Heart left ventricle (tissue), 16 donors: Measurements from ENCODE around the gene MS4A8. TPM values are rescaled to one million over a fixed set of nuclear protein-coding genes. Genes with fewer than 3 reads are reported as not detected.
"Not testable (repeated sequence)": the region's sequence is repeated elsewhere in the genome, so short reads cannot be mapped to it uniquely, and the experiment has no call there.

ENCODE experiments used
- ATAC-seq, 4 donors: fragments of 200-7000 bp; cut with Tn5 transposase; one replicate each; pipeline ENCODE4 v1.9.1; 2020 to 2022; ENCODE audit warnings: moderate library complexity in 4 of 4, mild to moderate bottlenecking in 3 of 4, moderate number of reproducible peaks in 1 of 4
- DNase-seq, 5 donors: peaks; one replicate each; pipeline ENCODE4 v3.0.0-alpha.2; 2020
- H3K27ac ChIP-seq, 12 donors: fragments of 200-600 bp; sonication (generic) in 4 of 12; one replicate each; pipeline versions ENCODE4 v1.5.0 to v1.8.0; 2016 to 2022; ENCODE audit warnings: mild to moderate bottlenecking in 2 of 12
- H3K27me3 ChIP-seq, 9 donors: fragments of 200-600 bp; sonication (generic) in 2 of 9; one replicate each; pipeline versions ENCODE4 v1.5.1 to v1.8.0; 2016 to 2022; ENCODE audit warnings: mild to moderate bottlenecking in 3 of 9
- H3K36me3 ChIP-seq, 9 donors: fragments of 200-600 bp; sonication (generic) in 2 of 9; one replicate each; pipeline versions ENCODE4 v1.5.0 to v1.8.0; 2018 to 2022; ENCODE audit warnings: mild to moderate bottlenecking in 2 of 9
- H3K4me1 ChIP-seq, 12 donors: fragments of 200-600 bp; sonication (generic) in 4 of 12; one replicate each; pipeline versions ENCODE4 v1.5.0 to v1.8.0; 2016 to 2022; ENCODE audit warnings: mild to moderate bottlenecking in 3 of 12
- H3K4me3 ChIP-seq, 12 donors: fragments of 200-600 bp; sonication (generic) in 4 of 12; one replicate each; pipeline versions ENCODE4 v1.5.0 to v1.8.0; 2017 to 2022; ENCODE audit warnings: mild to moderate bottlenecking in 9 of 12, moderate library complexity in 4 of 12
- H3K9me3 ChIP-seq, 12 donors: fragments of 200-600 bp; sonication (generic) in 4 of 12; one replicate each; pipeline versions ENCODE4 v1.5.0 to v1.8.0; 2016 to 2022; ENCODE audit warnings: mild to moderate bottlenecking in 1 of 12
- POLR2A ChIP-seq, 2 donors: fragments of 450-650 bp; IDR thresholded peaks; one replicate each; pipeline ENCODE4 v1.6.1; 2017; ENCODE audit warnings: antibody characterized with exemption in 2 of 2, mild to moderate bottlenecking in 2 of 2, moderate library complexity in 2 of 2
- WGBS, 4 donors: extraction: QIAGEN DNeasy Blood & Tissue Kit in 2 of 4; methylation state at CpG; one replicate each; pipeline versions ENCODE4 v1.1.5 to v1.1.7; 2013 to 2018; 5-methylcytosine and 5-hydroxymethylcytosine counted together
- intact Hi-C, 10 donors: fragments of 100-400 bp; cut with DNase I; formaldehyde crosslinking; loops; one replicate each; pipeline versions ENCODE4 v1.11.1 to v1.14.2; 2022
- polyA plus RNA-seq, 2 donors: library from polyadenylated mRNA; stranded (reverse); fragments of 200-250 nt; gene quantifications; one replicate each; pipeline ENCODE4 v1.2.3, GENCODE V29; 2013
- total RNA-seq, 9 donors: library from RNA; depleted of rRNA in 2 of 9; stranded (reverse); fragments of >200 nt in 2 of 9; fragmentation: NEBNext Ultra II Directional in 3 of 9; extraction: Animal tissue kit (Norgen Biotek cat#: 25700) in 3 of 9; gene quantifications; one replicate each; pipeline versions ENCODE4 v1.1.0 to v1.2.4, GENCODE V29; 2016 to 2023
- TF ChIP-seq, protein P1 (sequence below), 12 donors: fragments of 200-600 bp; sonication (generic) in 4 of 12; IDR thresholded peaks; one replicate each; pipeline versions ENCODE4 v1.5.0 to v1.8.0; 2018 to 2022; ENCODE audit warnings: antibody characterized with exemption in 12 of 12, mild to moderate bottlenecking in 5 of 12
- donor health status: ischemic (EF 13 %, LVEDD 7.1; RV severe dilation, severe dysfunction).
- donor health status: healthy with polysubstance abuse.
- donor health status: DM: no; HTN: yes; CAD: no.
- donor health status: DM: no; HTN: no; CAD: no.
- donor health status: ischemic (EF 25% LVEDD 6.9; RV normal size, moderate dysfunction).
- donor health status: ischemic (EF 25% LVEDD 5.7; RV mildly dilated, moderate dysfunction).
- donor health status: healthy.
- donor health status: DM: yes; HTN: yes; CAD: no.
- donor health status: ischemic (EF 35%, LVEDD 5.7; RV mildly dilated, moderate dysfunction).
- donor health status: nonischemic (EF 11% LVEDD 7.7; RV severe dilation, severe dysfunction).
- donor health status: DM: yes; HTN: yes; CAD: no.
- donor health status: PGD.
- donor health status: ischemic (EF 29% LVEDD 5.4; RV normal size, mild dysfunction).
- donor health status: nonischemic (EF 23%, LVEDD 6.1; RV moderate dilation, normal function).

The MS4A8 gene
- total and polyA plus RNA-seq, 11 donors = not detected

DNA sequence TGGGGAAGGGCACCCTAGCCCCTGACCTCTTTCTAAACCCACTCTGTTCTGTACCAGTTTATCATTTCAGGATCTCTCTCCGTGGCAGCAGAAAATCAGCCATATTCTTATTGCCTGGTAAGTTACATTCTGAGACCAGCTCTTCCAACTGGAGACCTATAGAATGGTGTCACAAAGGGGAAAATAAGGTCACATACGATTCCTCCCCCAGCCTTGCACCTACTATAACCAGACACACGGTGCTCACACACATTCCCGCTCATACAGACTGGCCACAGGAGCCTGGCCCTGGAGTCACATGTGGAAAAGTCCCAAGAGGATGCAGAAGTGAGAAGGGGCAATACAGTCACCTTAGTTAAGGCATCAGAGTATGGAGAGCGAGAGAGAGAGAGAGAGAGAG, 7.5 kb downstream of the MS4A8 start:
- H3K9me3 ChIP-seq = no peaks in the 10 kb centered on the region
- H3K27ac ChIP-seq = no peak overlapping the region
- no peak for ATAC-seq
- no peaks in the 10 kb centered on the region for H3K27me3 ChIP-seq
- WGBS, 4 donors = 55 to 69% (median 59%) methylated on average over 5 of the region's 5 CpGs
- TF ChIP-seq, protein P1, sequence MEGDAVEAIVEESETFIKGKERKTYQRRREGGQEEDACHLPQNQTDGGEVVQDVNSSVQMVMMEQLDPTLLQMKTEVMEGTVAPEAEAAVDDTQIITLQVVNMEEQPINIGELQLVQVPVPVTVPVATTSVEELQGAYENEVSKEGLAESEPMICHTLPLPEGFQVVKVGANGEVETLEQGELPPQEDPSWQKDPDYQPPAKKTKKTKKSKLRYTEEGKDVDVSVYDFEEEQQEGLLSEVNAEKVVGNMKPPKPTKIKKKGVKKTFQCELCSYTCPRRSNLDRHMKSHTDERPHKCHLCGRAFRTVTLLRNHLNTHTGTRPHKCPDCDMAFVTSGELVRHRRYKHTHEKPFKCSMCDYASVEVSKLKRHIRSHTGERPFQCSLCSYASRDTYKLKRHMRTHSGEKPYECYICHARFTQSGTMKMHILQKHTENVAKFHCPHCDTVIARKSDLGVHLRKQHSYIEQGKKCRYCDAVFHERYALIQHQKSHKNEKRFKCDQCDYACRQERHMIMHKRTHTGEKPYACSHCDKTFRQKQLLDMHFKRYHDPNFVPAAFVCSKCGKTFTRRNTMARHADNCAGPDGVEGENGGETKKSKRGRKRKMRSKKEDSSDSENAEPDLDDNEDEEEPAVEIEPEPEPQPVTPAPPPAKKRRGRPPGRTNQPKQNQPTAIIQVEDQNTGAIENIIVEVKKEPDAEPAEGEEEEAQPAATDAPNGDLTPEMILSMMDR (IDR thresholded peaks at IDR 0.05) = no peak
- TF ChIP-seq POLR2A (IDR thresholded peaks at IDR 0.05) = no peak
- intact Hi-C loops = no loop called here
- H3K36me3 ChIP-seq = no peaks in the 10 kb centered on the region
- no peaks in the 10 kb centered on the region for H3K4me1 ChIP-seq
- no peak overlapping the region for H3K4me3 ChIP-seq
- no peak for DNase-seq

DNA sequence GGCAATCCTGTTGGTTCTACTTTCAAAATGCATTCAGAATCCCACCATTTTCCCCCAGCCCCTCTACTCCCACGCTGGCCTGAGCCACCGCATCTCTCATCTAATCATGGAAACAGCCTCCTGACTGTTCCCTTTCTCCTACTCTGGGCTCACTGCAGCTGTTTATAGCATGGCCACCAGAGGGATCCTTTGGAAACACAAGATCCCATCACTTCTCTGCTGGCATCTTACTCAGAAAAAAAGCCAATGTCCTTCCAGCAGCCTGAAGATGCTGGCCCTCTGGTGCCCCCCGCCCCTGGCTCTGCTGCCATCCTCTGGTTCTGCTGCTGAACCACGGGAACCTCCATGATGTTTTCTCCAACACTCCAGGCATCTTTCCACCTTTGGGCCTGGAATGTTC, 11.1 kb downstream of the MS4A8 start:
- TF ChIP-seq POLR2A (IDR thresholded peaks at IDR 0.05) = no peak
- TF ChIP-seq, protein P1 (IDR thresholded peaks at IDR 0.05) = no peak
- H3K27me3 ChIP-seq = no peaks in the 10 kb centered on the region

DNA sequence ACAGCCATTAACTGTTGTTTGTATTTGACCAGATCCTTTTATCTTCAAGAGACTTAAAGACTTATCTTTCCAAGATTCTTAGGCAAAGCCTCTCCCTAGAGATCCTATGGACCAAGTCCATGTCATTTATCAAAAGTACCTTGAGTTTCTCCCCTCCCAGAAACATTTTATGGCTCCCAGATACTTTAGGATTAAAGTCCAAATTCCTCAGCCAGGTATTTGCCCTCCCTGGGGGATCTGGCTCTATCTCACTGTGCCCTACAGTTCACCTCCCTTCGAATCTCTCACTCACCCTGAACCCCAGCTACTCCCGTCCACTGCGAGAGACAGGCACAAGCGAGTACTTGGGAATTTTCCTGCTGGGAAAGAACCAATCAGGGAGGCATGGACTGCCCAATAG, 11.9 kb downstream of the MS4A8 start:
- Histone ChIP-seq H3K9me3 (no peaks in the 10 kb centered on the region), H3K36me3 (no peaks in the 10 kb centered on the region), H3K27ac (no peak overlapping the region), H3K27me3 (no peaks in the 10 kb centered on the region), H3K4me1 (no peaks in the 10 kb centered on the region), H3K4me3 (no peak overlapping the region)
- TF ChIP-seq, protein P1 (IDR thresholded peaks at IDR 0.05) = no peak
- no peak for TF ChIP-seq POLR2A (IDR thresholded peaks at IDR 0.05)
- intact Hi-C loops = no loop called here
- ATAC-seq (no peak), DNase-seq (no peak)
- WGBS, 4 donors = 70 to 82% (median 76%) methylated on average over 4 of the region's 4 CpGs

More for the DNA sequence above, 11.1 kb downstream of the MS4A8 start:
- DNase-seq (no peak), ATAC-seq (no peak)
- intact Hi-C loops = no loop called here
- 63 to 71% (median 68%) methylated on average over 4 of the region's 4 CpGs for WGBS, 4 donors
- Histone ChIP-seq H3K9me3 (no peaks in the 10 kb centered on the region), H3K27ac (no peak overlapping the region), H3K36me3 (no peaks in the 10 kb centered on the region), H3K4me1 (no peaks in the 10 kb centered on the region), H3K4me3 (no peak overlapping the region)

DNA sequence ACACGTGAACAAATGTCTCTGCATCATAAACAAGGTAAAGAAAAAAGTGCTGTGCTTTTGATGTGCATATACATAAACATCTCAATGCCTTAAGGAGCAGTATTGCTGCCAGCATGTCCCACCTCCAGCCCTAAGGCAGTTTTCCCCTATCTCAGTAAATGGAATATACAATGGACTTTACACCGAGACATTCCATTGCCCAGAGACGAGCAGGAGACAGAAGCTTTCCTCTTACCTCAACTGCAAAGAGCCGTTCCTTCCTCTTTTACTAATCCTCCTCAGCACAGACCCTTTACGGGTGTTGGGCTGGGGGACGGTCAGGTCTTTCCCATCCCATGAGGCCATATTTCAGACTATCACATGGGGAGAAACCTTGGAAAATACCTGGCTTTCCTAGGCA, 14.0 kb downstream of the MS4A8 start:
- ATAC-seq, H3K27ac ChIP-seq, H3K9me3 ChIP-seq, H3K4me3 ChIP-seq, H3K27me3 ChIP-seq, DNase-seq, intact Hi-C loops, H3K4me1 ChIP-seq, H3K36me3 ChIP-seq: not testable (repeated sequence)
- WGBS, 4 donors = 71 to 80% (median 74%) methylated on average over 6 of the region's 6 CpGs

DNA sequence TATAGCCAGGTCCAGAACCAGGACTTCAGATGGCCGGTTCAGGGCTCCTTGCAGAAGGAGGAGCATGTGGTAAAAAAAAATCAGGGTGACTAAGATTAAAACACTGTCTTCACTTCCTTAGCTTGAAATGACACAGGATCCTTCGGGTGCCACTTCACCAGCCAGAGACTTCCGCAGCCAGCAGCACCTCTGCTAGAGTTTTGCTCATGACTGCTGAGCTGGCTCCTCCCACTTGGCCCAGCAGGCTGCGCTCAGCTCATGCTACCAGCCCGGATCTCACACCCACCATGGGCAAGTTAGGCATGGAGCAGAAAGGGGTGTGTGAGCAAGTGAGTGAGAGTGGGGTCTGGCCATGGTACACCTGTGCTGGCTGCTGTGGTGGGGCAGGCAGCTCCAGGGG, 18.5 kb downstream of the MS4A8 start:
- 82 to 93% (median 87%) methylated on average over 5 of the region's 5 CpGs for WGBS, 4 donors
- intact Hi-C loops = no loop called here

More for the DNA sequence above, 18.5 kb downstream of the MS4A8 start:
- DNase-seq (no peak), ATAC-seq (no peak)
- no peaks in the 10 kb centered on the region for H3K4me1 ChIP-seq
- H3K36me3 ChIP-seq = no peaks in the 10 kb centered on the region
- peaks cover 0 to 5% (median 0%) of the 10 kb centered on the region in 9 donors for H3K27me3 ChIP-seq
- TF ChIP-seq, protein P1 (IDR thresholded peaks at IDR 0.05) = no peak
- TF ChIP-seq POLR2A (IDR thresholded peaks at IDR 0.05) = no peak
- no peak overlapping the region for H3K4me3 ChIP-seq
- no peak overlapping the region for H3K27ac ChIP-seq
- peaks cover 0 to 7% (median 0%) of the 10 kb centered on the region in 12 donors for H3K9me3 ChIP-seq
